GM23248 (cell line): ENCODE data around the gene TMEM121. TPM values are rescaled to one million over a fixed set of nuclear protein-coding genes. Genes with fewer than 3 reads are reported as not detected.

Experiments
- DNase-seq: peaks from one replicate; pipeline ENCODE4 v3.0.0-alpha.2; 2015
- H2AFZ ChIP-seq: fragments of 200-600 bp; sonication (generic); 2 replicates; pipeline ENCODE4 v1.6.1; 2016; ENCODE audit warnings: antibody characterized with exemption
- H3F3A ChIP-seq: fragments of 200-600 bp; sonication (generic); 2 replicates; pipeline ENCODE4 v1.6.1; 2016; ENCODE audit warnings: mild to moderate bottlenecking, antibody characterized with exemption, mixed run types; ENCODE audit not compliant: insufficient read depth
- H3K27ac ChIP-seq: fragments of 200-600 bp; sonication (generic); 2 replicates; pipeline ENCODE4 v1.5.1; 2016; ENCODE audit warnings: mild to moderate bottlenecking
- H3K27me3 ChIP-seq: fragments of 200-600 bp; sonication (generic); replicated peaks from 2 replicates; pipeline ENCODE4 v1.6.1; 2016; ENCODE audit warnings: mild to moderate bottlenecking; ENCODE audit not compliant: insufficient read depth
- H3K36me3 ChIP-seq: fragments of 200-600 bp; sonication (generic); 2 replicates; pipeline ENCODE4 v1.6.1; 2016; ENCODE audit warnings: low read depth, mild to moderate bottlenecking
- H3K4me1 ChIP-seq: fragments of 200-600 bp; sonication (generic); 2 replicates; pipeline ENCODE4 v1.6.1; 2016; ENCODE audit warnings: mild to moderate bottlenecking; ENCODE audit not compliant: insufficient read depth
- H3K4me2 ChIP-seq: fragments of 200-600 bp; sonication (generic); one replicate; pipeline ENCODE4 v1.6.1; 2016; ENCODE audit warnings: mild to moderate bottlenecking; ENCODE audit not compliant: unreplicated experiment
- H3K4me3 ChIP-seq: fragments of 200-600 bp; sonication (generic); 2 replicates; pipeline ENCODE4 v1.5.1; 2016; ENCODE audit warnings: mild to moderate bottlenecking
- H3K79me2 ChIP-seq: fragments of 200-600 bp; sonication (generic); 2 replicates; pipeline ENCODE4 v1.6.1; 2016; ENCODE audit warnings: mild to moderate bottlenecking; ENCODE audit not compliant: insufficient read depth
- H3K9ac ChIP-seq: fragments of 200-600 bp; sonication (generic); 2 replicates; pipeline ENCODE4 v1.6.1; 2016; ENCODE audit warnings: mild to moderate bottlenecking
- H3K9me2 ChIP-seq: fragments of 200-600 bp; sonication (generic); 2 replicates; pipeline ENCODE4 v1.6.1; 2016; ENCODE audit warnings: mixed run types, mild to moderate bottlenecking, moderate library complexity; ENCODE audit not compliant: insufficient read depth
- H3K9me3 ChIP-seq: fragments of 200-600 bp; sonication (generic); one replicate; pipeline ENCODE4 v1.6.1; 2017; ENCODE audit warnings: low read depth
- H4K20me1 ChIP-seq: fragments of 200-600 bp; sonication (generic); 2 replicates; pipeline ENCODE4 v1.6.0; 2016; ENCODE audit not compliant: insufficient read depth
- EZH2 ChIP-seq: fragments of 200-600 bp; sonication (generic); IDR thresholded peaks from 2 replicates; pipeline ENCODE4 v1.6.1; 2018; ENCODE audit warnings: antibody characterized with exemption, mild to moderate bottlenecking; ENCODE audit not compliant: insufficient read depth, poor library complexity, severe bottlenecking
- EZH2phosphoT487 ChIP-seq: fragments of 200-600 bp; sonication (generic); IDR thresholded peaks from 2 replicates; pipeline ENCODE4 v1.6.1; 2018; ENCODE audit warnings: antibody characterized with exemption, moderate library complexity, mild to moderate bottlenecking, low read depth; ENCODE audit not compliant: insufficient read depth
- WGBS, 2 experiments: methylation state at CpG; one replicate each; pipeline ENCODE4 v1.1.6; 2015 to 2017; ENCODE audit warnings: low lambda C conversion rate in 2 of 2, low coverage in 1 of 2; ENCODE audit errors: missing lambda C conversion rate in 2 of 2; 5-methylcytosine and 5-hydroxymethylcytosine counted together
- in situ Hi-C: fragments of 300-500 bp; cut with MboI; formaldehyde crosslinking; loops from 2 replicates; pipeline ENCODE4 v1.15.0; 2020
- polyA plus RNA-seq: library from polyadenylated mRNA; unstranded; fragments of >200 nt; fragmentation: Nextera tagmentation; extraction: Ambion mirVana; gene quantifications from 2 replicates; pipeline ENCODE4 v1.2.1, GENCODE V29; 2016
- total RNA-seq: library from RNA; depleted of rRNA; stranded (reverse); fragments of >200 nt; shearing (Covaris generic); gene quantifications from 2 replicates; pipeline ENCODE4 v1.2.3, GENCODE V29; 2014

TMEM121 gene
- total and polyA plus RNA-seq, 2 experiments from 2014 or later, result 5.8 to 11.1 TPM

GRCh38 chr14:105484069-105484996 lies 42.0 kb upstream of the TMEM121 start:
- no peak for TF ChIP-seq EZH2
- TF ChIP-seq EZH2phosphoT487, result no peak
- H3K4me2 ChIP-seq, result no peak overlapping the region
- no peaks in the 10 kb centered on the region for H3F3A ChIP-seq
- H3K9me3 ChIP-seq, result no peaks in the 10 kb centered on the region
- H3K27me3 ChIP-seq, result peaks cover 17% of the 10 kb centered on the region
- H3K9me2 ChIP-seq, result no peaks in the 10 kb centered on the region
- no peak overlapping the region for H2AFZ ChIP-seq
- in situ Hi-C loops, result no loop called here
- 29% methylated on average over 19 to 20 of the region's 20 CpGs for WGBS, 2 experiments
- peaks cover 20% of the 10 kb centered on the region for H3K4me1 ChIP-seq
- no peak overlapping the region for H3K4me3 ChIP-seq
- H3K27ac ChIP-seq, result no peak overlapping the region
- H3K9ac ChIP-seq, result peak overlapping the region; percentile 67
- H3K36me3 ChIP-seq, result no peaks in the 10 kb centered on the region
- no peaks in the 10 kb centered on the region for H4K20me1 ChIP-seq
- no peaks in the 10 kb centered on the region for H3K79me2 ChIP-seq
- DNase-seq, result peak; percentile 86

- Histone ChIP-seq H3K4me2 (no peak overlapping the region), H3K9ac (no peak overlapping the region), H3K27me3 (peaks cover 17% of the 10 kb centered on the region), H3F3A (no peaks in the 10 kb centered on the region), H3K9me2 (no peaks in the 10 kb centered on the region), H3K4me3 (no peak overlapping the region), H2AFZ (no peak overlapping the region), H4K20me1 (no peaks in the 10 kb centered on the region), H3K79me2 (no peaks in the 10 kb centered on the region), H3K4me1 (peaks cover 22% of the 10 kb centered on the region), H3K36me3 (no peaks in the 10 kb centered on the region), H3K9me3 (no peaks in the 10 kb centered on the region), H3K27ac (no peak overlapping the region)
- no peak for DNase-seq
- WGBS, 2 experiments, result 73 to 79% methylated on average over 14 to 15 of the region's 16 CpGs
- in situ Hi-C loops, result no loop called here
- TF ChIP-seq EZH2phosphoT487, result no peak
- TF ChIP-seq EZH2, result no peak
These were observed 41.4 kb upstream of the TMEM121 start for GRCh38 chr14:105484997-105485393.

GRCh38 chr14:105485739-105486162 lies 40.6 kb upstream of the TMEM121 start:
- no peak overlapping the region for H3K9ac ChIP-seq
- in situ Hi-C loops, result no loop called here
- peaks cover 17% of the 10 kb centered on the region for H3K27me3 ChIP-seq
- DNase-seq, result no peak
- WGBS, 2 experiments, result 67 to 71% methylated on average over 12 of the region's 12 CpGs
- H3K4me2 ChIP-seq, result no peak overlapping the region
- H3K79me2 ChIP-seq, result no peaks in the 10 kb centered on the region
- H3K36me3 ChIP-seq, result no peaks in the 10 kb centered on the region
- H3K9me2 ChIP-seq, result no peaks in the 10 kb centered on the region
- peaks cover 22% of the 10 kb centered on the region for H3K4me1 ChIP-seq
- H4K20me1 ChIP-seq, result no peaks in the 10 kb centered on the region
- no peak overlapping the region for H2AFZ ChIP-seq
- no peak overlapping the region for H3K27ac ChIP-seq
- no peaks in the 10 kb centered on the region for H3K9me3 ChIP-seq
- H3F3A ChIP-seq, result no peaks in the 10 kb centered on the region
- TF ChIP-seq EZH2 (no peak), EZH2phosphoT487 (no peak)
- H3K4me3 ChIP-seq, result no peak overlapping the region

GRCh38 chr14:105486163-105486973 lies 40.0 kb upstream of the TMEM121 start, which contains the start of gene CRIP1:
Gene CRIP1, plus strand, starts transcription at chr14:105486886. Its CDS starts 374 bp downstream, at chr14:105487260.
- H3F3A ChIP-seq, result no peaks in the 10 kb centered on the region
- H2AFZ ChIP-seq, result 0 out of 2 replicates have a peak within 1 kb of the TSS, but pooled peaks have one; percentile 23
- H3K9me2 ChIP-seq, result no peaks in the 10 kb centered on the region
- peak within 1 kb of the TSS; percentile 23 for H3K4me3 ChIP-seq
- peaks cover 18% of the 10 kb centered on the region for H3K4me1 ChIP-seq
- DNase-seq, result no peak
- TF ChIP-seq EZH2phosphoT487 (peak; percentile 73; the same call in 1 of the 2 replicates), EZH2 (peak; percentile 90)
- H3K27me3 ChIP-seq, result peaks cover 17% of the 10 kb centered on the region
- H3K4me2 ChIP-seq, result peak within 1 kb of the TSS; percentile 8
- H3K36me3 ChIP-seq, result no peaks in the 10 kb centered on the region
- in situ Hi-C loops, result no loop called here
- no peaks in the 10 kb centered on the region for H3K79me2 ChIP-seq
- H3K9ac ChIP-seq, result peak within 1 kb of the TSS; percentile 39
- no peaks in the 10 kb centered on the region for H4K20me1 ChIP-seq
- H3K27ac ChIP-seq, result no peak within 1 kb of the TSS
- no peaks in the 10 kb centered on the region for H3K9me3 ChIP-seq
- WGBS, 2 experiments, result 16 to 25% methylated on average over 33 to 56 of the region's 56 CpGs
